Glutamatergic neuron (in vitro differentiated cells): Measurements from ENCODE around the gene ARPC2. TPM values are rescaled to one million over a fixed set of nuclear protein-coding genes. Genes with fewer than 3 reads are reported as not detected.

Source experiments
- DNase-seq: peaks from one replicate; pipeline ENCODE4 v3.0.0; 2022
- H3K27ac Mint-ChIP-seq: one replicate; pipeline ENCODE4 v1.8.0; 2020; ENCODE audit warnings: mild to moderate bottlenecking, mixed read lengths, inconsistent platforms; ENCODE audit not compliant: unreplicated experiment
- H3K27me3 Mint-ChIP-seq: one replicate; pipeline ENCODE4 v1.8.0; 2020; ENCODE audit warnings: mild to moderate bottlenecking, moderate library complexity, mixed read lengths, inconsistent platforms; ENCODE audit not compliant: unreplicated experiment
- H3K36me3 Mint-ChIP-seq: one replicate; pipeline ENCODE4 v1.8.0; 2020; ENCODE audit warnings: mild to moderate bottlenecking, mixed read lengths, inconsistent platforms; ENCODE audit not compliant: unreplicated experiment
- H3K4me1 Mint-ChIP-seq: one replicate; pipeline ENCODE4 v1.8.0; 2020; ENCODE audit warnings: mild to moderate bottlenecking, low read depth, mixed read lengths, inconsistent platforms; ENCODE audit not compliant: unreplicated experiment
- H3K4me3 Mint-ChIP-seq: one replicate; pipeline ENCODE4 v1.8.0; 2020; ENCODE audit warnings: mild to moderate bottlenecking, mixed read lengths, inconsistent platforms; ENCODE audit not compliant: unreplicated experiment
- H3K9me3 Mint-ChIP-seq: one replicate; pipeline ENCODE4 v1.8.0; 2020; ENCODE audit warnings: mild to moderate bottlenecking, moderate library complexity, mixed read lengths, inconsistent platforms; ENCODE audit not compliant: unreplicated experiment
- total RNA-seq: library from RNA; stranded (reverse); fragmentation: NEBNext Ultra II Directional; extraction: Animal tissue kit (Norgen Biotek cat#: 25700); gene quantifications from one replicate; pipeline ENCODE4 v1.2.1, GENCODE V29; 2021; ENCODE audit not compliant: unreplicated experiment
- TF ChIP-seq, protein P1 (sequence below): fragments of 200-600 bp; sonication (generic); IDR thresholded peaks from one replicate; pipeline ENCODE4 v1.5.0; 2021; ENCODE audit not compliant: partially characterized antibody, unreplicated experiment

ARPC2 gene
- total RNA-seq, 1 donor from 2014 or later = 207 TPM

DNA sequence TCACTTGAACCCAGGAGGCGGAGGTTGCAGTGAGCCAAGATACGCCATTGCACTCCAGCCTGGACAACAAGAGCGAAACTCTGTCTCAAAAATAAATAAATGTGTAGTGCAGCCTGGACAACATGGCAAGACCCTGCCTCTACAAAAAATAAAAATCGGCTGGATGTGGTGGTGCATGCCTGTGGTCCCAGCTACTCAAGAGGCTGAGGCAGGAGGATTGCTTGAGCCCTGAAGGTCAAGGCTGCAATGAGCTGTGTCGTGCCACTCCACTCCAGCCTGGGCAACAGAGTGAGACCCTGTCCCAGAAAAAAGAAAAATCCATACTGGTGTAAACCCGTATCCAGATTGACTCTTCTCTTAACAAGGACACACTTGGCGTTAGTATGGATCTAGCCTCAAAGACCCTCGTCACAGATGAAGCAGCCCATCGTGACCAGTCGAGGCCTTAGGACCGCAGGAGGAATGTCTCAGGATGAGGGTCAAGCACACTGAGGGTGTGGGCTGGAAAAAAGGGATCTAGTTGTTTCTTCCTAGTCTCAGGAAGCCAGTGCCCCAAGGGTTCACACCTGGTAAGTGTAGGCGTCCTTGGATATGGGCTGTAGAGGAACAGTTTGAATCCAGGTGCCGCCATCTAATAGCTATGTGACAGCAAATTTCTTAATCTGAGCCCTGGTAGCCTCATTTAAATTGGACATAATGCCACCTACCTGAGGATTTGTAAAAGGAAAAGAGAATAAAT lies 39.8 kb downstream of the ARPC2 start:
- Mint-ChIP-seq H3K4me1 (peaks cover 28% of the 10 kb centered on the region), H3K36me3 (no peaks in the 10 kb centered on the region), H3K27ac (no peak overlapping the region), H3K27me3 (peaks cover 12% of the 10 kb centered on the region), H3K4me3 (no peak overlapping the region), H3K9me3 (peaks cover 1% of the 10 kb centered on the region)
- TF ChIP-seq, protein P1, sequence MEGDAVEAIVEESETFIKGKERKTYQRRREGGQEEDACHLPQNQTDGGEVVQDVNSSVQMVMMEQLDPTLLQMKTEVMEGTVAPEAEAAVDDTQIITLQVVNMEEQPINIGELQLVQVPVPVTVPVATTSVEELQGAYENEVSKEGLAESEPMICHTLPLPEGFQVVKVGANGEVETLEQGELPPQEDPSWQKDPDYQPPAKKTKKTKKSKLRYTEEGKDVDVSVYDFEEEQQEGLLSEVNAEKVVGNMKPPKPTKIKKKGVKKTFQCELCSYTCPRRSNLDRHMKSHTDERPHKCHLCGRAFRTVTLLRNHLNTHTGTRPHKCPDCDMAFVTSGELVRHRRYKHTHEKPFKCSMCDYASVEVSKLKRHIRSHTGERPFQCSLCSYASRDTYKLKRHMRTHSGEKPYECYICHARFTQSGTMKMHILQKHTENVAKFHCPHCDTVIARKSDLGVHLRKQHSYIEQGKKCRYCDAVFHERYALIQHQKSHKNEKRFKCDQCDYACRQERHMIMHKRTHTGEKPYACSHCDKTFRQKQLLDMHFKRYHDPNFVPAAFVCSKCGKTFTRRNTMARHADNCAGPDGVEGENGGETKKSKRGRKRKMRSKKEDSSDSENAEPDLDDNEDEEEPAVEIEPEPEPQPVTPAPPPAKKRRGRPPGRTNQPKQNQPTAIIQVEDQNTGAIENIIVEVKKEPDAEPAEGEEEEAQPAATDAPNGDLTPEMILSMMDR = no peak
- no peak for DNase-seq

DNA sequence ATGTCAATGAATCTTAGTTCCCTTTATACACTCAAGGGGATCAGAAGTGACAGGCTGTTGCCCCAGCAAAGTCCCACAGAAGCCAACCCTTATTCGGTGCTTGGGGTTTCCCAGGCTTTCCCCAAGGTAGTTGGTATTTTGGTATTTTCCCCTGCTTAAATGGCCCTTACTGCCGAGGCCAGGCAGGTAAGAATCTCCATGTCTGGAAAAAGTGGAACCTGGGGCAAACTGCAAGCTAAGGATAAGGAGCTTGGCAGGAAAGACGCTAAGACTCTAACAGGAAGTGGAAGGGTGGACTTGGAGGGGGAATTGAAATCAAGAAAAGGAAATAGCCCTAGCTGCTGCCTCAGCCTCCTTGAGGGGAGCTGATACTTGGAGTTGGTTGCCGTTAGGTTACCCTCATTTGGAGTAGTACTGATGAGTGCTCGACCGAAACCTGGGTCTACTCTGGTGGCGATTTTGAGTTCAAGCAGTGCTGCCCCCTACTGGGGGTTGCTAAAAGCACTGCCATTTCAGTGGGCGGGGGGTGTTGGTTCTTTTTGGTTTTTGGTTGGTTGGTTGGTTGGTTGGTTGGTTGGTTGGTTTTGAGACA lies 40.5 kb downstream of the ARPC2 start:
- peaks cover 12% of the 10 kb centered on the region for H3K27me3 Mint-ChIP-seq
- no peak overlapping the region for H3K27ac Mint-ChIP-seq
- peak; percentile 46 for DNase-seq
- TF ChIP-seq, protein P1 = peak; percentile 66
- H3K9me3 Mint-ChIP-seq = peaks cover 1% of the 10 kb centered on the region
- peaks cover 28% of the 10 kb centered on the region for H3K4me1 Mint-ChIP-seq
- H3K36me3 Mint-ChIP-seq = no peaks in the 10 kb centered on the region
- no peak overlapping the region for H3K4me3 Mint-ChIP-seq

DNA sequence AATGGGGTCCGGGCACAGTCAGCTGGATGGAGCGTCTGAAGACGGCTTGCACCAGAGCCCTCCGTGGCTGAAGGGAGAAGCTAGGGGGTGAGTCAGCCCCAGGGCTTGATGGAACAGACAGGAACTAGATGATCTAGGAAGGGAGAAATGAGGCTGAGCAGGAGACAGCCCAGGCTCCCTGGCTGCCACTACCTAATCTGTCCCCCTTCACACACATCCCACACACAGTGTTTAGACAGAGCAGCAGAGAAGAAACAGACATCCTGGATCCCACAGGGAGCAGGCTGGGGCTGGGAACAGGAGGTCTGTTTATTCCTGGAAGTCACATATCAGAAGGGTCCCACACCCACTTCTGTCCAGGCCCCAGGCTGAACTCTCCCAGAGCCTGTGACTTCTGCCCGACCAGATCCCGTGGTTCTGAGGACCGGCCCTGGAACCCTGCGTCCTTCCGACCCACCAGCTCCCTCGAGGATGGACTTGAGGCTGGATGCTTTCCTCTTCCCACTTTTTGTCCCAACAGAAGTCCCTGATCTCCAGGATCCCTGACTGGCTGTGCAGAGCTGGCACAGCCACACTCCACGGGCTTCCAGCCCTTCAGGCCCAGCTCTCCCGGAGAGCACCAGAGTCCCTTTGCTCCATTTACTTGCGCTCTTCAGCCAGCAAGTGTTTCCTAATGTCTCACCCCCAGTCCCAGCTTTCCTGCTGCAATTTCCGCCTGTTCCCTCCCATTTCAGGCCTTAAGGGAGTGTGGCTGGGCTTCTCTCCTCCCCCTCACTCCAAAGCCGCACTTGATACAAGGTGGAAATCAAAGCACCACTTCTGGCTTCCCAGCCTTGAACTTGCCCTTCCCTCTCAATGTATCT lies 42.3 kb downstream of the ARPC2 start:
- Mint-ChIP-seq H3K4me3 (peak overlapping the region; percentile 60), H3K9me3 (peaks cover 1% of the 10 kb centered on the region), H3K36me3 (peaks cover 4% of the 10 kb centered on the region), H3K4me1 (peaks cover 28% of the 10 kb centered on the region), H3K27me3 (peaks cover 14% of the 10 kb centered on the region), H3K27ac (peak overlapping the region; percentile 79)
- TF ChIP-seq, protein P1 = no peak
- DNase-seq = no peak

DNA sequence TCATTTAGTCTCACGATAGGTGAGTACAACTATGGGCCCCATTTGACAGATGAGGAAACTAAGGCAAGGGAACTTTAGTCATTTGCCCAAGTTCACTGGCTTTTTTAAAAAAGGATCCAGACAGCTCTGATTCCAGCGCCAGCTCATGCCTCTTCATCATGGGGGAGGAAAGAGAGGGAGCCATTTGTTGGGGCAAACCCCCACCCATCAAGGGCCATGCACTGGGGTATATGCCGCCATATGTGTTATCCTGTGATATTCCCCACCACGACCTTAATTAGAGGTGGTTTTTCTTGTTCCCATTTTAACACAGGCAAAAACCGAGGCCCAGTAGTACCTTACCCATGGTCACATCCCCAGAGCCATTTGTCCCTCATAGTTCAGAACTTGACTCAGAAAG lies 43.2 kb downstream of the ARPC2 start:
- Mint-ChIP-seq H3K9me3 (peaks cover 1% of the 10 kb centered on the region), H3K4me1 (peaks cover 28% of the 10 kb centered on the region), H3K27ac (peak overlapping the region; percentile 71), H3K36me3 (peaks cover 4% of the 10 kb centered on the region), H3K4me3 (peak overlapping the region; percentile 42), H3K27me3 (peaks cover 14% of the 10 kb centered on the region)
- no peak for DNase-seq
- TF ChIP-seq, protein P1 = no peak
